ENCODE results near the gene CHRDL2.

- TF ChIP-seq CTCF (IDR thresholded peaks at IDR 0.05) (no peak), POLR2A (IDR thresholded peaks at IDR 0.05; ENCODE audit: low read length) (no peak), MAX (IDR thresholded peaks at IDR 0.05) (no peak), TP53 (CRISPR knock-in tag; IDR thresholded peaks at IDR 0.05) (no peak), MAFK (IDR thresholded peaks at IDR 0.05; ENCODE audit: partially characterized antibody) (no peak), CEBPB (IDR thresholded peaks at IDR 0.05) (no peak), E2F6 (IDR thresholded peaks at IDR 0.05; ENCODE audit: borderline replicate concordance, low read depth) (no peak), FOSL2 (IDR thresholded peaks at IDR 0.05) (no peak), FOSL2 (CRISPR knock-in tag; IDR thresholded peaks at IDR 0.05) (no peak), RCOR1 (IDR thresholded peaks at IDR 0.05; ENCODE audit: low read depth, low read length) (no peak), EHF (CRISPR knock-in tag; IDR thresholded peaks at IDR 0.05) (no peak), USF2 (IDR thresholded peaks at IDR 0.05) (no peak), GATA3 (IDR thresholded peaks at IDR 0.05; ENCODE audit: borderline replicate concordance) (no peak), EP300 (IDR thresholded peaks at IDR 0.05) (no peak)
These were observed 12.2 kb downstream of the CHRDL2 start for GRCh38 chr11:74719011-74719410.

Data from A549 (cell line).